ENCODE results near the gene C6orf62.

- TF ChIP-seq CTCF (IDR thresholded peaks at IDR 0.05): no peak
- TF ChIP-seq POLR2A (IDR thresholded peaks at IDR 0.05): no peak
Measured at GRCh38 chr6:24658573-24659560, 60.1 kb downstream of the C6orf62 start.

All from stomach (tissue), 4 donors.